HEK293 (cell line): ENCODE measurements around the gene TGFB1I1.

Experiments used
- CTCF ChIP-seq: fragments of 450-650 bp; formaldehyde crosslinking; IDR thresholded peaks from 2 replicates; pipeline ENCODE4 v1.5.1; 2016; ENCODE audit warnings: missing biosample characterization, missing genetic modification characterization
- ZNF280C ChIP-seq: fragments of 450-650 bp; formaldehyde crosslinking; IDR thresholded peaks from 2 replicates; pipeline ENCODE4 v1.5.1; 2016; ENCODE audit warnings: missing biosample characterization, missing genetic modification characterization
- ZNF501 ChIP-seq: fragments of 450-650 bp; formaldehyde crosslinking; IDR thresholded peaks from 2 replicates; pipeline ENCODE4 v1.5.1; 2016; ENCODE audit warnings: missing biosample characterization, missing genetic modification characterization

- no peak for TF ChIP-seq CTCF (tag by site-specific recombination)
- TF ChIP-seq ZNF501 (tag by site-specific recombination), result no peak
- TF ChIP-seq ZNF280C (tag by site-specific recombination), result no peak
Measured at GRCh38 chr16:31471241-31471874, 594 bp upstream of the TGFB1I1 start.
